OCI-LY3 (cell line): ENCODE results near the gene OR4L1.

ENCODE experiments used
- EZH2phosphoT487 ChIP-seq: fragments of 200-600 bp; shearing (Covaris generic); IDR thresholded peaks from 2 replicates; pipeline ENCODE4 v1.6.1; 2018; ENCODE audit warnings: antibody characterized with exemption, mixed run types, low read depth
- TF ChIP-seq, protein P1 (sequence below): fragments of 200-600, 300-600 bp; sonication (generic); IDR thresholded peaks from 2 replicates; pipeline ENCODE4 v1.5.1; 2014; ENCODE audit warnings: antibody characterized with exemption, low read length, low read depth

DNA sequence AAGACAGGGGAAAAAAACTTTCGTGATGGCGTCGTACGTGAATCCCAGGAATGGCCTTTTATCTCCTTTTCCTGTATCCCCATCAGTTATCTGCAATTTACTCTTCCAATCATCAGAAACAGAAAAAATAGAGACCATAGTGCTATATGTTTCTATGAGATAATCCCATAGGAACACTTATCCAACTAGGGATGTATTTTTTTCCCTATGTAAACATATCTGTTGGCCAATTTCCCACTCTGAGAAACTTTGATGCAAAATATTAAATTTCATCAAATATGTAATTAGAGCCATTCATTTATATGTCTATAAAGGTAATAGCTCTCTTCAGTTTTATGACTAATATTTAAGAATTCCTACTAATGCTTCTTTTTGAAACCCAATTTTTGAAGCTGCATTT lies 23.9 kb upstream of the OR4L1 start, which contains the start of gene OR4K13:
- TF ChIP-seq, protein P1, sequence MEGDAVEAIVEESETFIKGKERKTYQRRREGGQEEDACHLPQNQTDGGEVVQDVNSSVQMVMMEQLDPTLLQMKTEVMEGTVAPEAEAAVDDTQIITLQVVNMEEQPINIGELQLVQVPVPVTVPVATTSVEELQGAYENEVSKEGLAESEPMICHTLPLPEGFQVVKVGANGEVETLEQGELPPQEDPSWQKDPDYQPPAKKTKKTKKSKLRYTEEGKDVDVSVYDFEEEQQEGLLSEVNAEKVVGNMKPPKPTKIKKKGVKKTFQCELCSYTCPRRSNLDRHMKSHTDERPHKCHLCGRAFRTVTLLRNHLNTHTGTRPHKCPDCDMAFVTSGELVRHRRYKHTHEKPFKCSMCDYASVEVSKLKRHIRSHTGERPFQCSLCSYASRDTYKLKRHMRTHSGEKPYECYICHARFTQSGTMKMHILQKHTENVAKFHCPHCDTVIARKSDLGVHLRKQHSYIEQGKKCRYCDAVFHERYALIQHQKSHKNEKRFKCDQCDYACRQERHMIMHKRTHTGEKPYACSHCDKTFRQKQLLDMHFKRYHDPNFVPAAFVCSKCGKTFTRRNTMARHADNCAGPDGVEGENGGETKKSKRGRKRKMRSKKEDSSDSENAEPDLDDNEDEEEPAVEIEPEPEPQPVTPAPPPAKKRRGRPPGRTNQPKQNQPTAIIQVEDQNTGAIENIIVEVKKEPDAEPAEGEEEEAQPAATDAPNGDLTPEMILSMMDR: no peak
- no peak for TF ChIP-seq EZH2phosphoT487
